Stimulated activated CD4-positive, alpha-beta T cell treated with anti-CD3 and anti-CD28 coated beads, Interleukin-2, amount 100 ng/mL, for 24 hours (primary cell): ENCODE data around the gene CIRBP.
"Not testable (repeated sequence)": the region's sequence is repeated elsewhere in the genome, so short reads cannot be mapped to it uniquely, and the experiment has no call there.

Experiments used
- DNase-seq, 2 donors: peaks; one replicate each; pipeline ENCODE4 v3.0.0-alpha.2; 2020

Gene CIRBP

DNA sequence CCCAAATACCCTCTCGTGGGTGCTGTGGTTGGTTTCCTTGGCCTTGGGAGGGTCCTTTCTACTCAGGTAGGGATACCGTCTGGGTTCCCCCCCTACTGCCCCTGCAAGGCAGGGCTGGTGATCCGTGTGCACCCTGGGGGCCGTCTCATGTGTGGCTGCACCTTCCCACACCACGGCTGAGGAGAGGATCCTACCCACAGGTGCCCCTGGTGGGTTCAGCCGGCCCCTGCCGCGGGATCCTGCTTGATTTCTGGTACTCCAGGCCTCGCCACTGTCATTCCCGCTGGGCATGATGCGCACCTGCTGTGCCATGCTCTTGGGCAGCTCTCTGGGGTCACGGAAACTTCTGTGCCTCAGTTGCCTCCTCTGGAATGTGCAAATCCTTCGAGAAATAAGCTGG, 47.3 kb downstream of the CIRBP start:
- DNase-seq, result no peak

DNA sequence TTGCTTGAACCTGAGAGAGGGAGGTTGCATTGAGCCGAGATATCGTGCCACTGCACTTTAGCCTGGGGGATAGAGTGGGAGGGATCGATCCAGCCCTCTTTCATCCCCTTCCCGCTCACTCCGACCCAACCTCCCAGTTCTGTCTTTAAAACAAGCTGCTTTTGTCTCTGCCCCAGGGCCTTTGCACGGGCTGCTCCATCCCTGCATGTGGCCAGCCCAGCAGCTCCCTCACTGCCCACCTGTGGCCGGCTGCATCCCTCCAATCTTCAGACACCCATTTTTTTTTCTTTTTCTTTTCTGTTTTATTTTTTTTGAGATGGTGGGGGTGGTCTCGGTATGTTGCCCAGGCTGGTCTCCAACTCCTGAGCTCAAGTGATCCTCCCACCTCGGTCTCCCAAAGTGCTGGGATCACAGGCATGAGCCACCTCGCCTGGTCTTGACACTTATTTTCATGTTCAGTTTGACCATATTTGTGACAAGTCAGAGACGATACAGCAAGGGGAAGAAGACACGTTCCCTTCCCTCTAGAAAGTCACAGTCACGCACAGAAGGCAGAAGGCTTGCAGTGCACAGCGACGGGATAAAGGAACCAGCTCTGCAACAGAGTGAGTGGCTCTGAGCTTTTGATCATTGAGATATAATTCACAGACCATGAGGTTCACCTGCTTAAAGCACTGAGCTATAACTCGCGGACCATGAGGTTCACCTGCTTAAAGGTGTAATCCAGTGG, 48.3 kb downstream of the CIRBP start:
- no peak for DNase-seq

DNA sequence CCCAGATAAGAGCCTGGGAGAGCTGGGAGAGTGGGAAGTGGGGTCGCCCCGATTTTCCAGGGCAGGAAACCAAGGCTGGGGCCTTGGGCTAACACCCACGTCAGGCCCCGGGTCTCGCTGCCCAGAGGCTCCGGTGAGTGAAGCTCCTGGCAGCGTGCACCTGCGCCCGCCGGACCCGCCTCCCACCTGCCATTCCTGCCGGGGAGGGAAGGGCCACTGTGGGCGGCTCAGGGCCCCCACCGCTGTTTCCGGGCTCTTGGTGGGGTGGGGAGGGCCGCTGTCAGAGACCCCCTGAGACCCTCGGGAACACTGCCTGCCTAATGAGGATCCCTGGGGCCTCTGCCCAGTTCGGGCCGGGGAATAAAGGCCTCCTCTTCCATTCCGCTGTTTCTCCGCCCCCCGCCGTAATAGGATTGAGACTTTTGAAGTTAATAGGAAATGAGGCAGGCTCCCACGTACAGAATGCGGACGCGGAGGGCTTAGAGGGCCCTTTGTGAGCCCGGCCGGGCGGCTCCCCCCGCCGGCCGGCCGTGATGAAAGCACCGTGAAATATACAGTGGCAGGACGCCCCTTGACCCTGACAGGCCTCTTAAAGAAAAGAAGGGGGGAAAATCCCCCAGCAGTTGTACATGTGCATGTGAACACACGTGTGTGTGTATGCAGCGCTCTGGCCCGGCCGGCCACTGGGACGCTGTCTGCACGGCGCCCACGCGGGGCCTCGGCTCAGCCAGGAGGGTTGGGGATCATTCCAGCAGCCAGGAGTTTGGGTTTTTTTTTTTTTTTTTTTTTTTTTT, 49.7 kb downstream of the CIRBP start:
- DNase-seq, result no peak

DNA sequence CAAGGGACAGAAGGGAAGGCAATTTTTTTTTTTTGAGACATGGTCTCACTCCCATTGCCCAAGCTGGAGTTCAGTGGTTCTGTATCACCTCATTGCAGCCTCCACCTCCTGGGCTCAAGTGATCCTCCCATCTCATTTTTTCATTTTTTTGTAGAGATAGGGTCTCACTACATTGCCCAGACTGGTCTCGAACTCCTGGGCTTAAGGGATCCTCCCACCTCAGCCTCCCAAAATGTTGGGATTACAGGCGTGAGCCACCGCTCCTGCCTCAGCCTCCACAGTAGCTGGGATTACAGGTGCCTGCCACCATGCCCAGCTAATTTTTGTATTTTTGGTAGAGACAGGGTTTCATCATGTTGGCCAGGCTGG, 51.1 kb downstream of the CIRBP start:
- not testable (repeated sequence) for DNase-seq

DNA sequence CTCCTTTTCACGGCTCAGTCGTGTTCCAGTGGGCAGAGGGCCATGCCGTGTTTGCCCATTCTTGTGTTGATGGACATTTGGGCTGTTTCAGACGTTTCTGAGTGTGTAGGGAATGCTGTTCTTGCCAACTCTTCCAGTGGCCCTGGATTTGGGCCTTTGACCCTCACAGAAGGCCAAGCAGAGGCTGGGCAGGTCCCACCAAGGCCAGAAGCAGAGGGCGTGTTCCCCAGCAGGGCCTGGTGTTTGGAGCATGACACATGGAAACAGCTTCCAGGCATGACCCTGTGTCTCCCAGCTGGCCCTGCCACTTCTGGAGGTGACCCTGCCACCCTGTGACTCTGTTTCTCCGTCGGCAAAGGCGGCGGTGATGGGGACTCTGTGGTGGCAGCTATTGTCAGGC, 52.4 kb downstream of the CIRBP start:
- DNase-seq, result no peak

DNA sequence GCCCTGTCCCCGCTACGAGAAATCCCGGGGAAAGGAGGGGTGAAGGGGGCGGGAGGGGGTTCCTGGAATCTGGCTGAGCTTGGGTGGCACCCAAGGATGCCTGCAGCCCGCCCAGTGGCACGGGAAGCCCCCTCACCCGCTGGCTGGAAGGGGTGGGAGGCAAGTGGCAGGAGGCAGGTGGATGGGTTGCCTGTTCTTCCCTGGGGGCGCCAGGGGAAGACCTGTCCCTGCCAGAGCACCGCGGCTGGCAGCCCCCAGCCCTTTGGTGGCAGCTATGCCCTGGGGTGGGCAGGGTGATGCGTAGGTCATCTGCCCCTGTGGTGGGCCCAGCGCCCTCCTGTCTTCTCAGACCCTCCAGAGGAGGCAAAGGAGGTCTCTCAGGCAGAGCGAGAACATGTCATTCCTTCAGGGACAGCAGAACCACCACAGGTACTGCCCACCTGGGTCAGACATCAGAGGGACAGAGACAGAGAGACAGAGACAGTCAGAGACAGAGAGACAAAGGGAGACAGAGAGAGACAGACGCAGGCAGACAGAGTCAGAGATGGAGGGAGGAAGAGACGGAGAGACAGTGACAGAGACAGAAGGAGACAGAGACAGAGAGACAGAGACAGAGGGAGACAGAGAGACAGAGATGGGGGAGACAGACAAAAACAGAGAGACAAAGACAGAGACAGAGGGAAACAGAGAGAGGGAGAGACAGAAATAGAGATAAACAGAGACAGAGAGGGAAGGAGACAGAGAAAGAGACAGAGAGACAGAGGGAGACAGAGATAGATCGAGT, 53.3 kb downstream of the CIRBP start:
- no peak for DNase-seq

DNA sequence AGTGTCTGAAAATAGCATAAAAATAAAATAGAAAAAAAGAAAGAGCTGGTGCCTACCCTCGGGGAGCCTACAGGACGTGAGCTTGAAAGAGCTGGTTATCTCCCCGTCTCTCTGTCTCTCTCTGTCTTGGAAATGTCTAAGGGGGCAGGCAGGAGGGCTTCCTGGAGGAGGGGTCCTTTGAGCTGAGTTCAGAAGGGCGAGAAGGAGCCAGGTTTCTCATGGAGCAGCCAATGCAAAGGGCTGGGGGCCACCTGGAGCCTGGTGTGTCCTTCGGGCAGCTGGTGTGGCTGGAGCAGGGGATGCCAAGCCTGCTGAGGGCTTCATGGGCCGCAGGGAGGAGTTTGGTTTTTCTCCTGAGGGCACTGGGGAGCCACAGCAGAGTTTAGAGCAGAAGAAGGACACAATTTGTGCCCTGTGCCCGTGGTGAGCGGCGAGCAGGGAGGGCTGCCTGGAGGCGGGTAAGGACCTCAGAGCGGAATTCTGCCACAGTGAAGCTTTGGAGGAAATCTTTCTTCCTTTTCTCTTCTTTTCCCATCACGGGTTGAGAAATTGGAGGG, 55.2 kb downstream of the CIRBP start:
- no peak for DNase-seq
